ENCODE results near the gene PLCD3.

PLCD3 gene

GRCh38 chr17:45119964-45120363, 12.4 kb downstream of the PLCD3 start:
- no peak for DNase-seq (ENCODE audit: low read depth in 1 of 2, low spot score in 1 of 2)
- no peak for TF ChIP-seq POLR2AphosphoS5 (IDR thresholded peaks at IDR 0.05; ENCODE audit: low read depth)
- Histone ChIP-seq H3K27me3 (ENCODE audit: insufficient read depth, poor library complexity, severe bottlenecking) (no peaks in the 10 kb centered on the region), H3K27ac (replicated peaks) (no peak overlapping the region), H3K4me3 (replicated peaks; ENCODE audit: insufficient read depth, low read length) (no peak overlapping the region)

- H3K27me3 ChIP-seq (ENCODE audit: insufficient read depth, poor library complexity, severe bottlenecking) = no peaks in the 10 kb centered on the region
- DNase-seq (ENCODE audit: low read depth in 1 of 2, low spot score in 1 of 2) = no peak
- no peak overlapping the region for H3K27ac ChIP-seq (replicated peaks)
- TF ChIP-seq GABPA (IDR thresholded peaks at IDR 0.05; ENCODE audit: low read depth) (no peak), SPI1 (IDR thresholded peaks at IDR 0.05; ENCODE audit: borderline replicate concordance, low read depth) (no peak), CTCF (IDR thresholded peaks at IDR 0.05; ENCODE audit: insufficient read depth, low read length) (no peak), REST (IDR thresholded peaks at IDR 0.05; ENCODE audit: insufficient replicate concordance, low read depth) (no peak), POLR2AphosphoS5 (IDR thresholded peaks at IDR 0.05; ENCODE audit: low read depth) (no peak)
- no peak overlapping the region for H3K4me3 ChIP-seq (replicated peaks; ENCODE audit: insufficient read depth, low read length)
Measured at GRCh38 chr17:45118691-45119090, 13.6 kb downstream of the PLCD3 start.

- Histone ChIP-seq H3K27me3 (ENCODE audit: insufficient read depth, poor library complexity, severe bottlenecking) (no peaks in the 10 kb centered on the region), H3K4me3 (replicated peaks; ENCODE audit: insufficient read depth, low read length) (no peak overlapping the region), H3K27ac (replicated peaks) (no peak overlapping the region)
- TF ChIP-seq POLR2AphosphoS5 (IDR thresholded peaks at IDR 0.05; ENCODE audit: low read depth) (no peak), SPI1 (IDR thresholded peaks at IDR 0.05; ENCODE audit: borderline replicate concordance, low read depth) (no peak), REST (IDR thresholded peaks at IDR 0.05; ENCODE audit: insufficient replicate concordance, low read depth) (no peak), GABPA (IDR thresholded peaks at IDR 0.05; ENCODE audit: low read depth) (no peak), CTCF (IDR thresholded peaks at IDR 0.05; ENCODE audit: insufficient read depth, low read length) (no peak)
- no peak for DNase-seq (ENCODE audit: low read depth in 1 of 2, low spot score in 1 of 2)
Measured at GRCh38 chr17:45117848-45118646, 14.3 kb downstream of the PLCD3 start.

- no peak overlapping the region for H3K27ac ChIP-seq (replicated peaks)
- no peak for TF ChIP-seq REST (IDR thresholded peaks at IDR 0.05; ENCODE audit: insufficient replicate concordance, low read depth)
- no peak for TF ChIP-seq SPI1 (IDR thresholded peaks at IDR 0.05; ENCODE audit: borderline replicate concordance, low read depth)
- no peak for TF ChIP-seq GABPA (IDR thresholded peaks at IDR 0.05; ENCODE audit: low read depth)
- TF ChIP-seq CTCF (IDR thresholded peaks at IDR 0.05; ENCODE audit: insufficient read depth, low read length) = no peak
- TF ChIP-seq POLR2AphosphoS5 (IDR thresholded peaks at IDR 0.05; ENCODE audit: low read depth) = no peak
- H3K4me3 ChIP-seq (replicated peaks; ENCODE audit: insufficient read depth, low read length) = no peak overlapping the region
- DNase-seq (ENCODE audit: low read depth in 1 of 2, low spot score in 1 of 2) = no peak
- no peaks in the 10 kb centered on the region for H3K27me3 ChIP-seq (ENCODE audit: insufficient read depth, poor library complexity, severe bottlenecking)
Measured at GRCh38 chr17:45117334-45117733, 15.0 kb downstream of the PLCD3 start.
